Cerebellar cortex (tissue), 1 donor: ENCODE data around the gene ERMN.
"Not testable (repeated sequence)": the region's sequence is repeated elsewhere in the genome, so short reads cannot be mapped to it uniquely, and the experiment has no call there.

Source experiments
- DNase-seq: peaks from one replicate; pipeline ENCODE4 v3.0.0-alpha.2; 2015; ENCODE audit warnings: low spot score

Gene ERMN

DNA sequence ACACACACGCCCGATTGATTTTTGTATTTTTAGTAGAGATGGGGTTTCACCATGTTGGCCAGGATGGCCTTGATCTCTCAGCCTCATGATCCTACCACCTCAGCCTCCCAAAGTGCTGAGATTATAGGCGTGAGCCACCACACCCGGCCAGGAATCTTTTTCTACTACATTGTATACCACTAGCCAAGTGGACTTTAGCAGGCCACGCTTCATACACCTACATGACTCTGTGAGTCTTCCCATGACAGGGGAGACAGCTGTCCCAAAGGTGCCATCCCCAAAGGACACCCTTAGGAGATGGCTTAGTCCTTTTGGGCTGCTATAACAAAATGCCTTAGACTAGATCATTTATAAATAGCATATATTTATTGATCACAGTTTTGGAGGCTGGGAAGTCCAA lies 32.8 kb downstream of the ERMN start:
- DNase-seq, result no peak

DNA sequence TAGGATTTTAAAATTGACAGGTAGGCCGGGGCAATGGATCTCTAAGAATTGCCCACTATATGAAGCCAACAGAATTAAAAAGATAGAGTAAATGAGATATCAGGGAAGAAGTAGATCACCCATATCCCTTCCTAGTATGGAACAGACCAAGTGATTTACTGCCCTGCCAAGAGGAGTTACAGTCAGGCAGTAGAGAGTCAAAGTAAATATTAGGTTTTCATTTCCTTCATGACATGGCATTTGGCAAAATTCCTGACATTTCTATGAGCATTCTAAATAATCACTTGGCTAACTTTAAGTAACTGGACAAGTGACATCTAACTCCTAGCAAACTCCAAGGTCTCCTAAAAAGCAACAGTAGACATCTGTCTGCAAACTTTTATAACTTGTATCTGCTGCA lies 34.6 kb downstream of the ERMN start:
- DNase-seq, result no peak

DNA sequence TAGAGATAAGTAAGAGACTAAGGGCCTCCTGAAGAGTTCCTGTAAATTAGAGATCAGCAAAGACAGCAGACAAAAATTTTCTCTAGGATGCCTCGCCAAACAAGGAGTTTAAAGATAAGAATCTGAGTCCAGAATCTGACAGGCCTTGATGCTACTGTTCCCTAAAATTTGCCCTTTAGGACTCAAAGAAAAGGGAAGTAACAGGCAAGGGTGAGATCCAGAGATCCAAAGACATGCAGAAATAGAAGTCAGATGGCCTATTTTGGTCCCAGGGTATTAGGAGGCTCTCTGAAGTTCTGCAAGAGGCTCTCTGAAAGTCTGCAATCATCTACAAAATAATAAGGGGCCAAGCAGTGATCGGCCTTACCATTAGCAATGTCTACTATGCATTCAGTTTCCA lies 35.1 kb downstream of the ERMN start:
- DNase-seq, result no peak

DNA sequence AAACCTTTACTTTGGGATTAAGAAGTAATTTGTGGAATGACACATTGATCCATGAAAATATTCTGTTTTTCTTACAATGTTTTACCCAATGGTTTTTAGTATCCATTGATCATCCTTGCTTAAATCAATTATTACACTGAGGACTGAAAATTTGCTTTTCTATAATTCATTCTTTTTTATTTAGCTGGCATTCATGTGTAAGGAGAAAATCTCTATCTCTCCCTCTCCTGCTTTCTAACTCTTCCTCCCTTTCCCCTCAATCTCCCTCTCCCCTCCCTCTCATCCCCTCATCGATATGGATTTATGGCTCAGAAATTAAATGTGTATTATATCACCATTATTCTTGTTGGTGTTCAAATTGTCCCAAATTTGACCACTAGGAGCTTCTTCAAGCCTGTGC lies 38.5 kb downstream of the ERMN start:
- DNase-seq, result no peak

DNA sequence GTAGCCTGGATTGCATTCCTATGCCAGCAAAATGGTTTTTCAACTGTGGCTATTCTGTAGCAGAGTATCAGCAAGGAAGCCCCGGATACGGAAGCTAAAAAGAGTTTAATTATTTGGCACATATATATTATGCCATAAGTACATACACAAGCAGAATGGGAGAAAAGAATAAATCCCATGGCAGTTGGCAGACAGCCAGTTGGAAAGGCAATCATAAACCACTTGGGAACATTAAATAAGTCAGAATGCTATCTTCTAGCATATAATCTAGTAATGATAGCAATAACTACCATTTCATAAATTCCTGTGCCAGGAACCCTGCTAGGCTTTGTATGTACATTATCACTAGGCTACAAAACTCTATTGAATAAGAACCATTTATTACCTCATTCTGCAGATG lies 42.2 kb downstream of the ERMN start:
- DNase-seq, result no peak

DNA sequence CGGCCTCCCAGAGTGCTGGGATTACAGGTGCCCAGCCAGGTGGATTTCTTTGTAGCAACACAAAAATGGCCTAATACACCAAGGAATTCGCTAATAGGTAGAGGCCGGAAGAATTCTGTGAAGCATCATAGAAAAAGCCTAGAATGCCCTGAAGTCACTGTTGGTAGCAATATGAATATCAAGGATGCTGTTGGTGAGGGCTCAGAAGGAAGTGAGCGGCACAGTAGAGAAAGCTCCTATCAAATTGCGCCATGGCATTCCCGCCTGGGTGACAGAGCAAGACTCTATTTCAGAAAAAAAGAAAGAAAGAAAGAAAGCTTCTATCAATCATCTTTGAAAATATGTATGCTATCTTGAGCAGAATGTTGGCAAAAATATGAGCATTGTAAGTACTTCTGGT lies 44.3 kb downstream of the ERMN start:
- DNase-seq, result no peak

DNA sequence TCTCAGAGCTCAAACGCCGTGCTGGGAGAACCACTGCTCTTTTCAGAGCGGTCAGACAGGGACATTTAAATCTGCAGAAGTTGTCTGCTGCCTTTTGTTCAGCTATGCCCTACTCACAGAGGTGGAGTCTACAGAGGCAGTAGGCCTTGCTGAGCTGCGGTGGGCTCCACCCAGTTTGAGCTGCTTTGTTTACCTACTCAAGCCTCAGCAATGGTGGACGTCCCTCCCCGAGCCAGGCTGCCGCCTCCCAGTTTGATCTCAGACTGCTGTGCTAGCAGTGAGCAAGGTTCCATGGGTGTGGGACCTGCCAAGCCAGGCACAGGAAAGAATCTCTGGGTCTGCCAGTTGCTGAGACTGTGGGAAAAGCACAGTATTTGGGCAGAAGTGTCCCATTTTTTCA lies 46.3 kb downstream of the ERMN start:
- DNase-seq, result not testable (repeated sequence)

DNA sequence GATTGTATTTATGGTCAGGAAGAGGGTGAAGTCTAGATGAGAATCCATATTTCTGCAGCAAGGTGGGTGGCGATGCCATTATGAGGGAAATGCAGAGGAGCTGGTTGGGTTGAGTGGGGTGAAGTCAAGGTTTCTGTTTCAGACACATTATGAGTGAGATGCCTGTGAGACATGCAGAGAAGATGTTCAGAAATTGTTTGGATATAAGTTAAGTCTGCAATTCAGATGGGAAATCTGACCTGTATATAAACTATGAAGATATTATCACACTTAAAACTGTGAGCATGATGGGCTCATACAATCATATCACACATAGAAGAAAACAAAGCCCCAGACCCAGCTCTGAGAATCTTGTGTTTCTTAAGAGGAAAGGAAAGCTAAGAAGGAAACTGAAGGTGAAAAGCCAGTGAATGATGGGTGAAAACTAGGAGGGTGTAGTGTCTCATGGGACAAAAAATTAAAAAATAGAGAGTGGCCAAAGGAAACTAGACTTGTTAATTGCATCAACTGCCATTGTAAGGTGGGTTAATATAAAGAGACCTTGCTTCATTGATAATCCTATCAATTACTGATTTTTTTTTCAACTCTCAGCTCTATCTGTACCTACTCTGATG lies 53.9 kb downstream of the ERMN start:
- no peak for DNase-seq

DNA sequence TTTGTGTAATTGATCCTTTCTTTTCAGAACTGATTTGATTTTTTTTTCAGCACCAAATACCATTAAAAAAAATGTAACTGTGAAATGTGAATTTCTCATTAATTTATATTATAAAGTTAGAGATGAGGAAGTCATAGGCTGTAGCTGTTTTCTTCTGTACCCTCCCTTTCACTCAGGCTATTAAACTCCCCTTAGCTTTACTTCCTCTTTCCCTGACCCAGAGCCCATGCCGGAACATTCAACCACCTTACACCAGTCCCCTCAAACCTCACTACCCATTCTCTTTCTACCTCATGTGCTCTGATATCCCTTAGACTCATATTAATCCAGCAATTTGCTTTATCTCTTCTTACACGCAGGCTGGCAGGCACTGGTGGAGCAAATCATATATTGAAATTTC lies 55.7 kb downstream of the ERMN start:
- DNase-seq, result no peak

DNA sequence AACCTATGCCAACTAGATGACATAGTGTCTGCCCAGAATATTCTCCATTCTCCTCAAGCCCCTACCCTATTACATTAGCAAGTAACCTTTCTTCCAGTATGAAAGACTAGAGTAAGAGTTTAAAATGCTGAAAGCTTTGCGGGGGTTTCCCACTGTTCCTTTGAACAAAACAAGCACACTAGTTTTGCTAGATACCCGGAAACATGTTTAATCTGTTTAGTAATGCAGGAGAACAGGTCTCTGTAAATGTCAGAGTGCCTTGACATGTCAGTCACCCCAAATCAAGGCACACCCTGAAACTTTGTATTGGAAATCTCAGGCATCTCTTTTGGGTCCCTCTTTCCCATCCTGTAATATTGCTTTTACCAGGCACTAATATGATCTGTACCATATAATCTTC lies 56.6 kb downstream of the ERMN start:
- no peak for DNase-seq
